AG10803 (cell line): ENCODE results near the gene ACTN2.

Experiments
- DNase-seq: peaks from one replicate; pipeline ENCODE4 v3.0.0; 2010; ENCODE audit warnings: low read depth
- H3K4me3 ChIP-seq: 2 replicates; pipeline ENCODE4 v1.5.1; 2011; ENCODE audit warnings: mild to moderate bottlenecking, low read length, control low read depth
- TF ChIP-seq, protein P1 (sequence below): conservative IDR thresholded peaks from 2 replicates; pipeline ENCODE4 v1.5.1; 2011; ENCODE audit warnings: mild to moderate bottlenecking, low read length, control low read depth, inconsistent platforms

ACTN2 gene

DNA sequence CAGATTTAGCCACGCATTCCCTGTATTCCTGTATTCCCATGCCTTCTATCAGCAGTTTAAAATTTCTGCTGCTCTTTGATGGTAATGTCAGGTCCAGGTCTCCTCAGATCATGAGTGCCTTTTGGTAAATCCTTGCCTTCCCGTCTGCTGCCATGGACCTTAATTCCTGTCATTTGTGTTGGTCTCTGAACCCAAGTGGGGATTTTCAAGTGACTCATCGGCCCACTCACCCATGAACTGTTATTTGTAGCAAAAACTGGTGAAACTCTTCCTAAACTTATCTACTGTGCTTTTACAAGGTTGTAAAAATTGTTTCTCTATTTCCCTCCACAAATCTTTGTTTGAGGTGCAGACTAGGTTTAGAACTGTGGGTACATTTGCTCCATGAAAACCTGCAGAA lies 47.4 kb downstream of the ACTN2 start:
- no peak for DNase-seq
- TF ChIP-seq, protein P1, sequence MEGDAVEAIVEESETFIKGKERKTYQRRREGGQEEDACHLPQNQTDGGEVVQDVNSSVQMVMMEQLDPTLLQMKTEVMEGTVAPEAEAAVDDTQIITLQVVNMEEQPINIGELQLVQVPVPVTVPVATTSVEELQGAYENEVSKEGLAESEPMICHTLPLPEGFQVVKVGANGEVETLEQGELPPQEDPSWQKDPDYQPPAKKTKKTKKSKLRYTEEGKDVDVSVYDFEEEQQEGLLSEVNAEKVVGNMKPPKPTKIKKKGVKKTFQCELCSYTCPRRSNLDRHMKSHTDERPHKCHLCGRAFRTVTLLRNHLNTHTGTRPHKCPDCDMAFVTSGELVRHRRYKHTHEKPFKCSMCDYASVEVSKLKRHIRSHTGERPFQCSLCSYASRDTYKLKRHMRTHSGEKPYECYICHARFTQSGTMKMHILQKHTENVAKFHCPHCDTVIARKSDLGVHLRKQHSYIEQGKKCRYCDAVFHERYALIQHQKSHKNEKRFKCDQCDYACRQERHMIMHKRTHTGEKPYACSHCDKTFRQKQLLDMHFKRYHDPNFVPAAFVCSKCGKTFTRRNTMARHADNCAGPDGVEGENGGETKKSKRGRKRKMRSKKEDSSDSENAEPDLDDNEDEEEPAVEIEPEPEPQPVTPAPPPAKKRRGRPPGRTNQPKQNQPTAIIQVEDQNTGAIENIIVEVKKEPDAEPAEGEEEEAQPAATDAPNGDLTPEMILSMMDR: no peak
- H3K4me3 ChIP-seq: no peak overlapping the region

DNA sequence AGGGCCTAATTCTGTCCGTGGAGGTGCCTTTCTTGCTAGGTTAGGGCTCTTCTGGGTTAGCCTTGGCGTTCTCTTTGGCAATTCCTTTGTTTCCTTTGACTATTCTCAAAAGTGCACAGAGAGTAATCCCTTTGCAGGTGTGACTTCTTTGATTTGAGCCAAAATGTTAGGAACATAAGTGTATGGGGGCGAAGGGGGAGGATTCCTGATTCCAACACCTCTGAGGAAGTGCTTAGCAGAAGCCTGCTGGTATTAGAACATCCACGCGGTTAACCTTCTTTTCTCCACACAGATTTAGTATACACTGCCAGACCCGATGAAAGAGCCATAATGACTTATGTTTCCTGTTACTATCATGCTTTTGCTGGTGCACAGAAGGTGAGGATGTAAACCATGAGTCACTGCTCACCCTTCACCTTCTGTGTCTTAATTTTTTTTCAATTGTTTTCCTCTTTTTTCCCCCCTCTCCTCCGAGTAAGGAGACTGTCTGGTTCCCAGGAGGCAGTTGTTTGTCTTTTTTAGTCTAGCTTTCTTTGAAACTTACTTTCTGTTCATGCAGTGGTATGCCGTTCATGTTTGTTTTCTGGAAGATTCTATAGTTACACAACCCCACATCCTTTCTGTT lies 48.0 kb downstream of the ACTN2 start:
- TF ChIP-seq, protein P1: no peak
- no peak overlapping the region for H3K4me3 ChIP-seq
- no peak for DNase-seq

DNA sequence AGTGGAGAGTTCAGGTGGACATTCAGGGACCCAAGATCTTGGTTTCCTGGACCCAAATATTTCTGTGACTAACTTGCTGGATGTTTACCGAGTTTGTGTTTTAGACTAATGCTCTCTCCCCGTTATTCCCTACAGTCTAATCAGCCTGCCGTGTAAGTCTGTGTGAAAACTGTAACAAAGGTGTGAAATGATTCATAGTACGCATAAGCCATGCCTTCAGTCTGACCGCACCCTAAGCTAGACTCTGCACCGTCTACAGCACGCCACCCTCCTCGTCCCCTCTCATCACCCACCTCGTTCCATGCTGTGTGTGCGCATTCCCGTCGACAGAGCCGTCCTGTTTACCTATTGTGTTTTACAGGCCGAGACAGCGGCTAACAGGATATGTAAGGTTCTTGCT lies 50.5 kb downstream of the ACTN2 start:
- H3K4me3 ChIP-seq: no peak overlapping the region
- no peak for DNase-seq
- TF ChIP-seq, protein P1: no peak

DNA sequence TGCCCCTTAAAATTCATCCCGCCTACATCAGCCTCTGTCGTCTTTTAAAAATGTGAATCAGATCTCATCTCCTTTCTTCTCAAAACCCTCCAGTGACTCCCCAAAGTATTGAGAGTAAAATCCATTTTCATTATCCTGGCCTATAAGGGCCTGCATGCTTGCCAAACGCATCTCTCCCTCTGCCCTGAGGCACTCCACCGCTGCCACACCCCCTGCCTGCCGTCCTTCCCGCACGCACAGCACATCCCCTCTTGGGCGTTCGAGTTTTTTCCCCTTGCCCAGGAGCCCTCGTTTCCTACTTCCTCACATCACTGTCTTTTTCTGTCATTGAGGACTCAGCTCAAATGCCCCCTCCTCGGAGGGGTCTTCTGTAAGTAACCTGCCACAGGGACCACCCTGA lies 55.5 kb downstream of the ACTN2 start:
- TF ChIP-seq, protein P1: no peak
- no peak overlapping the region for H3K4me3 ChIP-seq
- no peak for DNase-seq

DNA sequence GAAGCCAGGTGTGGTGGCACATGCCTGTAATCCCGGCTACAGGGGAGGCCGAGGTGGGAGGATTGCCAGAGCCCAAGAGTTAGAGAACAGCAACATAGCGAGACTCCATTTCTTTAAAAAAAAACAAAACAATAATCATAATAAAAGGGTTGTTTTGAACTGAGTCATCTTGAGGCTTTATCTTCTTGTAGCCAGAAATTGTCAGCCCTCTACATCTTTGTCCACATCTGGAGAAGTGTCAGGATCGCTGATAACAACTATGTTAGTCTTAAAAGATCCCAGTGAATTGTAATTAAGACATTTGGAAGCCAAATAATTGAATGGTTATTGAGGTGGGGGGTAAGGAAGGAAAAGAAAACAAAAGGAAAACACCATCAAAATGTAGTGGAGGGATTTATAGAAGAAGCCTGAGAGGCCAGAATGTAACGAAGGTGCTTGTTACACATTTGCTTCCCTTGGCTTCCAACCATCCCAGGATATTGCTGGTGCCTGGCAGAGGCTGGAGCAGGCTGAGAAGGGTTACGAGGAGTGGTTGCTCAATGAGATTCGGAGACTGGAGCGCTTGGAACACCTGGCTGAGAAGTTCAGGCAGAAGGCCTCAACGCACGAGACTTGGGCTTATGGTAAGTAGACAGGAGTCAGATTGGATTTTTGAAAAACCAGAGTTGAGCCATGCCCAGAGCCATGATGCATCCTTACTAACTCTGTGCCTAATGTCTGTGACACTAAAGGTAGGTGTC lies 56.3 kb downstream of the ACTN2 start:
- TF ChIP-seq, protein P1: no peak
- no peak for DNase-seq
- H3K4me3 ChIP-seq: no peak overlapping the region

DNA sequence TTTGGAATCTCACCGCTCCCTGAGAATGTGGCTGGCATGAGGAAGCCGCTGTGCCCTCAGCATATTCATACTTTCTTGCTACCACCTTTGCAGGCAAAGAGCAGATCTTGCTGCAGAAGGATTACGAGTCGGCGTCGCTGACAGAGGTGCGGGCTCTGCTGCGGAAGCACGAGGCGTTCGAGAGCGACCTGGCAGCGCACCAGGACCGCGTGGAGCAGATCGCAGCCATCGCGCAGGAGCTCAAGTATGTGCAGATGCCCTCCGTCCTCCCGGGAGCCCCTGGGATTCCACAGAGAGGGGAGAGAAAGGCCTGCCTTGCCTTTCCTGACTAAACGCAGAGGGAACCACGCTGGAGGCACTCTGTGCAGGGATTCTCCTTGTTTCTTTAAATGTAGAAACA lies 58.2 kb downstream of the ACTN2 start:
- DNase-seq: no peak
- H3K4me3 ChIP-seq: no peak overlapping the region
- TF ChIP-seq, protein P1: no peak

DNA sequence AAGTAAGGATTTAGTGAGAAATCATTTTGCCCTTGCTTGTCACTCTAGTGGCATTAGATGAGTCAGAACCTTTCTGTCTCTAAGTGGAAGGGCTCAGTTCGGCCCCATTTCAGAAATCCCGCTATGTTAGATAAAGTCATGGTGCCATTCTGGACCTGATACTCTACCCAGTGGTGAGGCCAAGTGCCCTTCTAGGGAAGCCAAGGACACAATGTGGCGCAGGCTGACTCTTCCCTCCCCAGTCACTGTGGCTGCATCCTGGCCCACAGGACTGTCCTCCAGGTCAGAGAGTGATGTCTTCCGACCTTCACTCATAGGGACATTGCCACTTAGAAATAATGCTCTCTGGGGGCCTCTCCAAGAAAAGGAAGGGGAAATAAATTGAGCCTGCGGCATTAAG lies 60.5 kb downstream of the ACTN2 start:
- TF ChIP-seq, protein P1: no peak
- no peak overlapping the region for H3K4me3 ChIP-seq
- DNase-seq: no peak
